ENCODE data around the gene PNLIPRP2. TPM values are rescaled to one million over a fixed set of nuclear protein-coding genes. Genes with fewer than 3 reads are reported as not detected.

Gene PNLIPRP2
- total RNA-seq, 4 donors from 2014 or later, result not detected

DNA sequence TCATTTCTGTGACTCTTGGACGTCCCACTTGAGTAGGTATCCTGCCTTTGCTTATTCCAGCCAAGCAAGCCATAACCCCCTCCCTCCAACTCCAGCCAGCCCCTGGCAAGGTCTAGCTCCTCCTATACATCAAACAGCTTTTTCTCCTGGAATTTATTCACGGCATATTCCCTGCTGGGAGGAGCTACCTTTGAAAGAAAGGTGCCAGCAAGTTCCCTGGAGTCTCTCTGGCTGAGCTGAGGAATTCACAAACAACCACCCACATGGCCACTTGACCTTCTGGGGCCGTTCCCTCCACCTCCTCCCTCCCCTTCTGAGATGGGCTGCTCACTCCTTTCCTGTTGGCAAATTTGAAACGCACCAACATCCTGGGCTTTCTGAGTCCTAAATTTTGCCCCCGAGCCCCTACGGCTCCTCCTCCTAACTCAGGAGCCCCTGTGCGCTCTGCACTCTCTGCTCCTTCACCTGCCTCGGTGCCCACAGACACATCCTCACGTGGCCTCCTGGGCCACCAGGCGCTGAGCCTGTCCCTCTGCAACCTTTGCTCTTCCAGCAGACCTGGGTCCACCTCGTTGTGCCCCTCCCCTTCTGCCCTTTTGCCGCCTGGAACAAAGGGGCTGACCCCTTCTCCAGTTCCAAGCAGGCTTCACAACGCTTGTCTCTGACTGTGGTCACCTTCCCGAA lies 73.6 kb downstream of the PNLIPRP2 start:
- H3K36me3 ChIP-seq, result no peaks in the 10 kb centered on the region
- peaks cover 0 to 3% (median 0%) of the 10 kb centered on the region in 4 donors for H3K27me3 ChIP-seq
- DNase-seq, result no peak
- no peak overlapping the region for H3K4me3 ChIP-seq
- H3K4me1 ChIP-seq, result peaks cover 0 to 24% (median 0%) of the 10 kb centered on the region in 3 donors
- 48 to 53% methylated on average over 14 of the region's 14 CpGs for WGBS, 2 donors
- H3K27ac ChIP-seq, result no peak overlapping the region
- TF ChIP-seq POLR2A (IDR thresholded peaks at IDR 0.05), result no peak
- TF ChIP-seq, protein P1, sequence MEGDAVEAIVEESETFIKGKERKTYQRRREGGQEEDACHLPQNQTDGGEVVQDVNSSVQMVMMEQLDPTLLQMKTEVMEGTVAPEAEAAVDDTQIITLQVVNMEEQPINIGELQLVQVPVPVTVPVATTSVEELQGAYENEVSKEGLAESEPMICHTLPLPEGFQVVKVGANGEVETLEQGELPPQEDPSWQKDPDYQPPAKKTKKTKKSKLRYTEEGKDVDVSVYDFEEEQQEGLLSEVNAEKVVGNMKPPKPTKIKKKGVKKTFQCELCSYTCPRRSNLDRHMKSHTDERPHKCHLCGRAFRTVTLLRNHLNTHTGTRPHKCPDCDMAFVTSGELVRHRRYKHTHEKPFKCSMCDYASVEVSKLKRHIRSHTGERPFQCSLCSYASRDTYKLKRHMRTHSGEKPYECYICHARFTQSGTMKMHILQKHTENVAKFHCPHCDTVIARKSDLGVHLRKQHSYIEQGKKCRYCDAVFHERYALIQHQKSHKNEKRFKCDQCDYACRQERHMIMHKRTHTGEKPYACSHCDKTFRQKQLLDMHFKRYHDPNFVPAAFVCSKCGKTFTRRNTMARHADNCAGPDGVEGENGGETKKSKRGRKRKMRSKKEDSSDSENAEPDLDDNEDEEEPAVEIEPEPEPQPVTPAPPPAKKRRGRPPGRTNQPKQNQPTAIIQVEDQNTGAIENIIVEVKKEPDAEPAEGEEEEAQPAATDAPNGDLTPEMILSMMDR (IDR thresholded peaks at IDR 0.05), result no peak
- H3K9me3 ChIP-seq, result no peaks in the 10 kb centered on the region
- intact Hi-C loops (cut with DNase I), result no loop called here

Other genes with a start within 250 kb of the PNLIPRP2 start
- gene PNLIPRP3, start 193.1 kb upstream of the PNLIPRP2 start, total RNA-seq, result 1 to 10 TPM in 3 of 4 donors, under 1 TPM in 1; 0.38 to 2.4 (median 1.7) TPM
- not detected for gene PNLIP, start 75.0 kb upstream of the PNLIPRP2 start, total RNA-seq
- not detected for gene PNLIPRP1, start 30.0 kb upstream of the PNLIPRP2 start, total RNA-seq
- gene HSPA12A, start 121.6 kb downstream of the PNLIPRP2 start, total RNA-seq, result 1 to 10 TPM; 1.9 to 5.9 (median 2.3) TPM
- gene ENO4, start 228.5 kb downstream of the PNLIPRP2 start, total RNA-seq, result under 1 TPM in 2 of 4 donors, not detected in 2; 0.19 to 0.64 TPM

Measured in esophagus squamous epithelium (tissue), 5 donors.